Left lobe of liver (tissue), 2 donors: ENCODE measurements around the gene RAB10. TPM values are rescaled to one million over a fixed set of nuclear protein-coding genes. Genes with fewer than 3 reads are reported as not detected.

Experiments
- ATAC-seq: fragments of 200-7000 bp; cut with Tn5 transposase; one replicate; pipeline ENCODE4 v1.9.1; 2020; ENCODE audit warnings: mild to moderate bottlenecking, moderate library complexity
- DNase-seq: peaks from one replicate; pipeline ENCODE4 v3.0.0-alpha.2; 2020; ENCODE audit warnings: low spot score
- total RNA-seq: library from RNA; stranded (reverse); gene quantifications from one replicate; pipeline ENCODE4 v1.2.1, GENCODE V29; 2021
- donor health status: DM: no; HTN: no; CAD: no; lungs with moderate emphysema.
- donor health status: DM: no; HTN: yes; CAD: no.

The RAB10 gene
- total RNA-seq, 1 donor from 2014 or later, result 49.6 TPM

- no peak for DNase-seq
Measured at GRCh38 chr2:26175466-26176278, 141.8 kb downstream of the RAB10 start.

GRCh38 chr2:26176279-26176615, 142.4 kb downstream of the RAB10 start:
- ATAC-seq, result no peak
- no peak for DNase-seq

More at GRCh38 chr2:26175466-26176278, 141.8 kb downstream of the RAB10 start:
- ATAC-seq, result no peak

- ATAC-seq, result no peak
- no peak for DNase-seq
Measured at GRCh38 chr2:26177122-26177521, 143.2 kb downstream of the RAB10 start.

- DNase-seq, result no peak
- ATAC-seq, result no peak
Measured at GRCh38 chr2:26178246-26178645, 144.4 kb downstream of the RAB10 start.

GRCh38 chr2:26178746-26179436, 145.0 kb downstream of the RAB10 start:
- DNase-seq (no peak), ATAC-seq (peak; percentile 78)

GRCh38 chr2:26179446-26179913, 145.6 kb downstream of the RAB10 start:
- DNase-seq, result no peak

GRCh38 chr2:26182441-26182840, 148.6 kb downstream of the RAB10 start:
- DNase-seq (no peak), ATAC-seq (no peak)

More at GRCh38 chr2:26179446-26179913, 145.6 kb downstream of the RAB10 start:
- ATAC-seq, result peak; percentile 4

GRCh38 chr2:26182887-26183630, 149.2 kb downstream of the RAB10 start:
- ATAC-seq, result no peak

GRCh38 chr2:26184121-26184520, 150.2 kb downstream of the RAB10 start:
- ATAC-seq (no peak), DNase-seq (no peak)

More at GRCh38 chr2:26182887-26183630, 149.2 kb downstream of the RAB10 start:
- no peak for DNase-seq

GRCh38 chr2:26184555-26185303, 150.8 kb downstream of the RAB10 start:
- DNase-seq (peak; percentile 77), ATAC-seq (peak; percentile 87)

- no peak for DNase-seq
Measured at GRCh38 chr2:26185304-26185928, 151.5 kb downstream of the RAB10 start.

GRCh38 chr2:26185954-26186770, 152.3 kb downstream of the RAB10 start:
- ATAC-seq (no peak), DNase-seq (no peak)

More at GRCh38 chr2:26185304-26185928, 151.5 kb downstream of the RAB10 start:
- ATAC-seq, result no peak

Other genes with a start within 250 kb of the RAB10 start
- 11.0 TPM for gene ASXL2, start 155.6 kb upstream of the RAB10 start, total RNA-seq
- 0.86 TPM for gene KIF3C, start 51.6 kb upstream of the RAB10 start, total RNA-seq
- gene GAREM2, start 139.0 kb downstream of the RAB10 start, total RNA-seq, result 0.15 TPM
- gene HADHA, start 210.5 kb downstream of the RAB10 start, total RNA-seq, result 144 TPM
- gene HADHB, start 210.9 kb downstream of the RAB10 start, total RNA-seq, result 178 TPM